HS-5 (cell line): Measurements from ENCODE around the gene VPS8.

Source experiments
- DNase-seq: peaks from one replicate; pipeline ENCODE4 v3.0.0-alpha.2; 2012; ENCODE audit warnings: low read depth

VPS8 gene

DNA sequence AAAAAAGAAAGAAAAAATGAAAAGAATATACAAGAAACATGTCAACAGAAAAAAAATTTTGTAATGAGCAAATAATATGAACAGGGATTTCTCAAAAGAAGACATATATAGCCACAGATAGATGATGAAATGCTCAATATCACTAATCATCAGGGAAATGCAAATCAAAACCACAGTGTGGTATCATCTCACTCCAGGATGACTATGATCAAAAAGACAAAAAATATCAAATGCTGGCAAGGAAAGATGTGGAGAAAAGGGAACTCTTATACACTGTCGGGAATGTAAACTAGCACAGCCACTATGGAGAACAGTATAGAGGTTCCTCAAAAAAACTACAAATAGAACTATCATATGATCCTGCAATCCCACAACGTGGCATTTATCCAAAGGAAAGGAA, 246.8 kb downstream of the VPS8 start:
- no peak for DNase-seq

DNA sequence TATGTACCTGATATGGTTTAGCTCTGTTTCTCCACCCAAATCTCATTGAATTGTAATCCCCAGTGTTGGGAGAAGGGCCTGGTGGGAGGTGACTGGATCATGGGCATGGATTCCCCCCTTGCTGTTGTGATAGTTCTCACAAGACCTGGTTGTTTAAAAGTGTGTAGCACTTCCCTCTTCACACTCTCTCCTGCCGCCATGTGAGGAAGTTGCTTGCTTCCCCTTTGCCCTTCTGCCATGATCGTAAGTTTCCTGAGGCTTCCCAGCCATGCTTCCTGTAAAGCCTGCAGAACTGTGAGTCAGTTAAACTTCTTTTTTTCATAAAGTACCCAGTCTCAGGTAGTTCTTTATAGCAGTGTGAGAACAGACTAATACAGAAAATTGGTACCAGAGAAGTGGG, 247.8 kb downstream of the VPS8 start:
- no peak for DNase-seq

DNA sequence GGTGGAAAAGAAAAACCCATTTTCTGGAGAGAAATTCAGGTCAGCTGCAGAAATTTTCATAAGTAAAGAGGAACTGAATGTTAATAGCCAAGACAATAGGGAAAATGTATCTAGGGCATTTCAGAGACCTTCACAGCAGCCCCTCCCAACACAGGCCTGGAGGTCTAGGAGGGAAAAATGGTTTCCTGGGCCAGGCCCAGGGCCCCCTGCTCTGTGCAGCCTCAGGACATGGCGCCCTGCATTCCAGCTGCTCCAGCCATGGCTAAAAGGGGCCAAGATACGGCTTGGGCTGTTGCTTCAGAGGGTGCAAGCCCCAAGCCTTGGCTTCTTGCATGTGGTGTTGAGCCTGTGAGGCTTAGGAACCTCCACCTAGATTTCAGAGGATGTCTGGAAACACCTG, 248.7 kb downstream of the VPS8 start:
- no peak for DNase-seq

DNA sequence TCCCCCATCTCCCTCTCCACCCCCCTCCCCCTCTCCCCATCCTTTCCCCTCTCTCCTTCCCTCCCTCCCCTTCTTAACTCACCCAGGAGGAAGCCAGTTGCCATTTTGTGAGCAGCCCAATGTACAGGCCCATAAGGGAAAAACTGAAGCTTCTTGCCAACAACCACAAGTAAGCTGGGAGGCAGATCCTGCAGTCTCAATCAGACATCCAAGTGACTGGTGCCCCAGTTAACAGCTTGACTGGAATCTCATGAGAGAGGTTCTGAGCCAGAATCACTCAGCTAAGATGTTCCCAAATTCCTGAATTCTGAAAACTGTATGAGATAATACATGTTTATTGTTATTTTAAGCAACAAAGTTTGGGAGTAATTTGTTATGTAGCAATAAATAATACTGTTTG, 250.2 kb downstream of the VPS8 start:
- no peak for DNase-seq

DNA sequence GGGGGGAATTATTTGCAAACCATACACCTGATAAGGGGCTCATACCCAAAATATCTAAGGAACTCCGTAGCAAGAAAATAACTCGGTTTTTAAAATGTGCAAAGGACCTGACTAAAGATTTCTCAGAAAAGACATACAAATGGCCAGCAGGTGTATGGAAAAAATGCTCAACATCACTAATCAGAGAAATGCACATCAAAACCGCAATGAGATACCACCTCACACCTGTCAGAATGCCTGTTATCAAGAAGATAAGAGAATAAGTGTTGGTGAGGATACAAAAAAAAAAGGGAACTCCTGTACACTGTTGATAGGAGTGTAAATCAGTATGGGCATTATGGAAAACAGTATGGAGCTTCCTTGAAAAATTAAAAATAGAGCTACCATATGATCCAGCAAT, 251.5 kb downstream of the VPS8 start:
- DNase-seq = no peak

DNA sequence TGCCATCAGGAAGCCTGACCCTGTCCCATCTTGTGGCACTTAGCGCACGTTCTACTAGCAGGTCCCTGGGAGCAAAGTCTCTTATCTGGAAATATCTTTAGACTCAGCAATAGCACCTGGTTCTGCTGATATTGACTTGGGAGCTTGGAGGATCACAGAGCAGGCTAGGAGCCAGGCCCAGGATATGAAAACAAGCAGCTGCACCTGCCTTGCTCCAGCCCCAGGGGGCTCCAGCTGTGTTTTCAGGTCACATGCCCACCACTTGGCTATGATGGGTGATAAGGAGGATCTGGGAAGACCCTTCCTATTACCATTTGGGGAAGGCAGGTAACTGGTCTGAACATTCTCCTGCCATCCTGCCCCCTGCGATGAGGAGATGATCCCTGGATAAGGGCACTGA, 253.1 kb downstream of the VPS8 start:
- no peak for DNase-seq

DNA sequence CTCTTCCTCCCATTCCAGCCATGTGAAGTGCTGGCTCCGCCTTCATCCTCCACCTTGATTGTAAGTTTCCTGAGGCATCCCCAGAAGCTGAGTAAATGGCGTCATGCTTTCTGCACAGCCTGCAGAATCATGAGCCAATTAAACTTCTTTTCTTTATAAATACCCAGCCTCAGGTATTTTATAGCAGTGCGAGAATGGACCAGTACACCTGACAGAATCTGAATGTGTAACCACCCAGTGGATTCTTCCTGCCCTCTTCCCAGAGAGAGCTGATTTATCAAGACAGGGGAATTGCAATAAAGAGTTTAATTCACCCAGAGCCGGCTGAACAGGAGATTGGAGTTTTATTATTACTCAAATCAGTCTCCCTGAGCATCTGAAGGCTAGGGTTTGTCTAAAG, 254.3 kb downstream of the VPS8 start:
- DNase-seq = no peak

DNA sequence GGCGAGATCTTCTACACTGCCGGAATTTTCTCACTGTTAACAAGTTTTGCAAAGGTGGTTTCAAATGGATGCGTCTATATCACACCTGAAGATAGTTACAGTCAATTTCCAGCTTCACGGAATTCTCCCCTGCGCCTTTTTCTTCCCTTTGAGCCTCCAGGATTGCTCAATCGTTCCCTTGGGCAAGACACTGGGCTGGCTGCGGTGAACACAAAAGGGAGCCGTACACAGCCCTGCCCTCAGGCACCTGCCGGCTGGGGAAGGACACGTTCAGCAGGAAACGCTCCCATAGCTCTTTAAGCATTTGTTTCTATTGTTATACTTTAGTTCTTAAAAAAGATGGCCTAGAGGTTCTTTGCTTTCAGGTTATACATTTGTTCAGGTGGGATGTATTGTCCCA, 255.2 kb downstream of the VPS8 start:
- no peak for DNase-seq

DNA sequence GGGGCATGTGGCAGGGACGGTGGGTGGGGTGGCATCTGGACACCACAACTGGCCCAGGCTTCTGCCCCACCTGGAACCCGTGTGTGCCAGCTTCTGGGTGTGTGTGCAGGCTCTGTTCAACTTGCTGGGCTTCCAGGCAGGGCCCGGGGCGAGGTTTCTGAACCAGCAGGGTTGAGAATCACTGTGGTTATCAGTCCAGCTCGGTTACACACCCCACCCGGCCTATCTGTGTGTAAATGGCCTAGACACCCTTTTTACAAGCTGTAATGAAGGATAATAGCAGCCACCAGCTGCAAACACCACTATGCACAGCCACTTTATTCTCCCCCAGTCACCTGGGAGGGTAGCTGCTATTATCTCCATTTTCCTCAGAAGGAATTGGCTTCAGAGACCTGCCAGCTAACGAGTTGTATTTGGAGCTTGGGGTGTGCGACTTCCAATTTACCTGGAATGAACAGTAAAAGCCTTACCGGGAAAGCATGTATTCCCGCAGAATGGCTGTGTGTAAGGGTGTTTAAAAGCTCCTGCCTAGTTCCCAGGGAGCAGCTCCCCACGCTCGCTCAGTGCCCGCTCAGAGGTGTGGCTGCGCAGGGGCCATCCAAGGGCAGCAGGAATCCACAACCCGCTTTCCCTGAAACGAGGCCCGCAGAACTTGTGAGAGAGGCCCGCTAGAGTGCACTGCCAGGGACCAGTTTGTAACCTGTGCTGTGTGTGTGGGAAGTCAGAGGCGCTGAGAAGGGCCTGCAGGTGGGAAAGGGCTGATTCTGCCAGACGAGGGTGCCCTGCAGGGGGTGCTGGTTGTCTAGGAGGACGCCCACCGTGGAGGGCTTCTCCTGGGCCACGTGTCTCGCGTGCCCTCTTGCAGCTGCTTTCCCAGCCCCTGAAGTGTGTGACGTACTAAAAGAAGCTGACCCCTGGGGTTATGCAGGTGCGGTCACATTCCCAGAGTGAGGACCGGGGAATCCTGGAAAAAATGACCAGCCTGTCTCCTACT, 257.4 kb downstream of the VPS8 start:
- no peak for DNase-seq

DNA sequence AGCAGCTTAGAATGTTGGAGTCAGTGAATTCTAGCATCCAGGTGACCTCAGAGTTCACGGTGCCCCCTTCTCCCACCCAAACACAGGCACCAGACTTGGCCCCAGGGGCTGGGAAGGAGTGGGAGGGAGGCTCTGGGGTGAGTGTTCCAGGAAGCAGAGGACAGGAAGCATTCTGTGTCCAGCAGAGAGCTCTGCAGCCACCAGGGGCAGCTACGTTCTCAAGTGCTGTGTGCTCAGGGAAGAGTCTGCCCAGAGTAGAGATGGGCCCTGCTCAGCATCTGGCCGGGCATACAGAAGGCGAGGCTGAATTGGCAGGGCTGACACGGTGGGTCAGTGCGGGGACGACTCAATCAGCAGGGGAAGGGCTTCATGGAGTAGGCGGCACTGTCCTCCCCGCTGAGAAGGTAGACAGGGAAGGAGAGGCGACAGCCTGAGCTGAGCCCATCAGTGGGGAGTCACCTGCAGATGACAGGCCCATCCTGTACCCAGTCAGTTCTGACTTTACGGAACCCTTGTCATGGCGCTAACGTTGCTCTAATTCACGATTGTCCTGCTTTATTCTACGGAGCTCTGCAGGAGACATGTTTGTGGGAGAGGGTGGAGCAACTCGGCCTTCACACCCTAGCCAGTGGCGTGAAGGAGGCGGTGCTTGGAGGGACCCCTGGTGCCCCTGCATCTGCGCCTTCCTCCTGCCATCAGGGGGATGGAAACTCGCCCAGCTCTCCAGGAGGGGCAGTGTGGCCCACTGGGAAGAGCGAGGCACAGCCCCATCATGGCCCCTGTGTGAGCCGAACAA, 258.7 kb downstream of the VPS8 start:
- DNase-seq = no peak

DNA sequence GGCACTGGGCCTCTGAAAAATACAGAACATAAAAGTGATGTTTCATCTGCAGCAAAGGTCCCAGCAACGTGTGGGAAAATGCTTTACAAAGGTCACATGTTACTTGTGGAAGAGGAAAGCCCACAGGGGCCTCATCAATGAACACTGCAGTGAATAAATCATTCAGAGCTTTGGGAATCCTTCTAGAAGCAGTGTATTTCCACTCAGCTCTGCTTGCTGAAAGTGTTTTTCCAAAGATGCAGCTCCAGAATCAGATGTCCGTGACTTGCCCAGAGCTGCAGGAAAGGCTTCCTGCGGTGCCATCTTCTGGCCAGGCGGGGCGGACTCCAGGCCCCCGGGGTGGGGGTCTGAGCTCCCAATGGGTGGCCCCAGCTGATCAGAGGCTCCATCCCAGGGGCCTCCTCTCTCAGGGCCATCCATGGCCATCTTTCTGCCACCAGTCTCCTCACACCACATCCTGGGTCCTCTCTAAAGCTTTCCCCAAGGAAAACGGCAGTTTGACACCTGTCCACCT, 259.4 kb downstream of the VPS8 start:
- DNase-seq = no peak

DNA sequence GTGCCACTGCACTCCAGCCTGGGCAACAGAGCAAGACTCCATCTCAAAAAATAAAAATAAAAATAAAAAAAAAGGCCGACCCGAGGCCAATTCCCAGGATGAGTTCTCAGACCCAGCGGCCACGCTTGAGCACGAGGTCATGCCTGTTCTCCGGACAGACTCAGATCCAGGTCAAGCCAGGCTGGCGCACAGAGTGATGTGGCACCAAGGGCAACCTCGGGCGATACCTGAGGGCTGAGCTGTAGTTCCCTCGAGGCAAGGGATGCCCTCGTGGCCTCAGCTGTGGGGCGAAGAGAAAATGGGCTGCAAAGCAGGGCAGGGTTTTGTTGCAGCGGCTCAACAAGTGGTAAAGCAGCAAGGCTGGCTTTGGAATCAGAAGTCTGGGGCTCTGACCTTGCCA, 263.6 kb downstream of the VPS8 start:
- DNase-seq = no peak

DNA sequence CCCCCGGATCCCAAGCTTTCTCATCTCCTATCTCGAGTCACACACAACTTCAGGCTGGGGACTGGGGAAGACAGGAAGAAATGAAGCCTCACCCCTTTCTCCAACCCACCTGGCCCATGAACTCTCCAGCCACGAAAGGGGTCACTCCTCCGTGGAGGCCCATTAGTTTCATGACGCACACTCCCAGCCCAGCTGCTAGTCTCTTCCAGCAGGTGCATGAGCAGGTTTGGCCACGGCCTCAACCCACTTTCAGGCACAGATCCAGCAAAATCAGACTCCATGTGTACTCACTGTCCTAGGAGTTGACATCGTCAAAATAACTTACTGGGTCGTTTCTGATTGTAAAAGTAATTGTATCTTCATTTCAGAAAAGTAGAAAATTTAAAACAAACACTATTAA, 264.3 kb downstream of the VPS8 start:
- no peak for DNase-seq

DNA sequence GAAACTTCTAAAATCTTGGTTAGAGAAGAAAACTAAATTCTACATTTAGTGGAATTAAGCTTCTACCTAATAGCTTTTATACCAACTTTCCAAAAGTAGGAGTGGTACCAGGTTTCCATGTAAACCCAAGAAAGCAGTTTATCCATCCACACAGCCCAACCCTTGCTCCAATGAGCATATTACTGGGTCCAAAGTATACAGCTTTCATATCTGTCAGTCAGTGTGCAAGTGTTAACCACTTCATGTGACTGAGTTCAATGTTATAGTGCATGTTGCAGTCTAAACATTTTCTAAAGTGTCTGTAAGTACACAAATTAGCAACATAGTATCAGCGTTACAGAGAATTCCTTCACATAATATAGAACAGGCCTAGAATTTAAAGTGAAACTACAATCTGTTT, 267.7 kb downstream of the VPS8 start:
- DNase-seq = no peak

DNA sequence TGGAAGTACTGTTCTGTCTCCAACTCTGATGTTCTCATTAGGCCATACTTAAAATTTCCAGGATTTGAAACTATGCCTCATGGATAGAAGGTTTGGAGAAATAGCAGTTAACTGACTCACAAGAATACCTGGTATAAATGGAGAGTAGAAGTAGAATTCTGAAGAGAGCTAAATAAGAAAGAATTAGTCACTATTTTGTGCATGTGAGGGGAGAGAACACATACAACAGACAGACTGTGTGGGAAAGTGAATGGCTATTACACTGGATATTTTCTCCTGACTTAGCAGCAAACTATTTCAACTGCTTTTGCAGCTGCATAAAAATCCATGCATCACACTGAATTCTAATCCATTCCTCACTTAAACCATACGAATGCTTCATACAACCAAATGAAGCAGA, 269.6 kb downstream of the VPS8 start:
- no peak for DNase-seq

DNA sequence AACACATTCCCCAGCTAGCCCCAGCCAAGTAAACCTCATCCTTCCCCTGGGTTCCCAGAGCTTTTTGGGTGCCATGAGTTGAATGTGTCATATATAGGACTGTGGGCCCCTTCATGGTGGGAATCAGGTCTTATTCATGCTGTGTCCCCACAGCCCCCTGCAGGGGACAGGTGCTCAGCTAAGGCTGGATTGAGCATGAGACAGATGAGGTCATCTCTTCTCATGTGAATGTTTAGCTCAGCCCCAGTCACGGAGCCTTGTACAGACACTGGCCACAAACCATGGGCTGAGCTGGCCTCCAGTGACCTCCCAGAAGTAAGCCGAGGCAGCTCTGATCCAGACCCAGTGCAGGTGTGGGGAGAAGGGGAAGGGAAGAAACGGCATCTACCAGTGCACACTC, 270.2 kb downstream of the VPS8 start:
- DNase-seq = no peak

DNA sequence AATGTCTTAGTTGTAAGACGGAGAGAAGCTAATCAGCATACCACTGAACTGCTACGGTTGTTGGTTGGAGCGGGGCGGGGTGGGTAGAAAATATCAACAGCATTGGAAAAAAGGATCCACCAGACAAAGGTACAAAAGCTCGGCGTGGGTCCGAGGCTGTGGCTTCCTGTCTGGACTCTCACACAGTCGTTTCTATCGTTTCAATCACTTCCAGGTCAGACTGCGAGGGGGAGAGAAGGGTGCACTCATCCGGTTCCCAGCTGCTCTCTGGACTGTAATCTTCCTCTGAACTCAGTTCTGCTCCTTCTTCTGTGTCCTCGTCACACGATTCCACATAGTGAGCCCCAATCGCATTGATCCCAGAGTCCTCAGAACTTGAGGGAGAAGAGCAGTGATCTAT, 270.9 kb downstream of the VPS8 start:
- no peak for DNase-seq

DNA sequence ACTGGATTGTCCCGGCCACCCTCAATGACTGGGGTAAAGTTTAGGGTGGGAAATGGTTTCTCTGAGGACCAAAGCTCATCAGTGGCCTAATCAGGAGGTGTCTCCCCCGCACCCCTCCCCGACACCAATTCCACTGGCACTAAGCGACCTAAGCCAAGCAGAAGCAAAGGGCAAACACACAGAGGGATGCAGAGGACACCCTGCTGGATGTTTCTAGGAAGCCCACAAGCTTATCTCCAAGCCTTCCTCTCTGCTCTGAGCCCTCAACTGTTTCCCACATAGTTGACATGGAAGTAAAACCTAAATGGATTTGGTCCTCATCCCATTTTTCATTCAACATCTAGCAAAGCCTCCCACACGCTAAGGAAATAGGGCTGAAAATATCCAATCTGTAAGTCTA, 272.4 kb downstream of the VPS8 start:
- DNase-seq = no peak

DNA sequence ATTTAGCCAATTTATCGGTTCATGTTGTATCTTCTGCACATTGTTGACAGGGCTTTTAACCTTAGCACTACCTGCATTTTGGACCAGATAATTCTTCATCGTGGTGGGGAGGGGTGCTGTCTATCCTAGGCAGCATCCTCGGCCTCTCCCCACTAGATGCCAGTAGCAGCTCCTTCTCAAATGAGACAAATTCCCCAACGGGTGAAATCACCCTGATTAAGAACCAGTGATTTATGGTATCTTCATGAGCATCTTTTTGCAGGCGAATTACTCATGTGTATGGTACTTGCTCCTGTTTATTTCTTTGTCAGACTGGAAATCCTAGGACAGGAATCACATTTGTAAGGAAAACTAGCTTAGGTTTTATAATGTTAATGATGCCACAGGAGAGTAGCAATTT, 272.9 kb downstream of the VPS8 start:
- peak; percentile 30 for DNase-seq

DNA sequence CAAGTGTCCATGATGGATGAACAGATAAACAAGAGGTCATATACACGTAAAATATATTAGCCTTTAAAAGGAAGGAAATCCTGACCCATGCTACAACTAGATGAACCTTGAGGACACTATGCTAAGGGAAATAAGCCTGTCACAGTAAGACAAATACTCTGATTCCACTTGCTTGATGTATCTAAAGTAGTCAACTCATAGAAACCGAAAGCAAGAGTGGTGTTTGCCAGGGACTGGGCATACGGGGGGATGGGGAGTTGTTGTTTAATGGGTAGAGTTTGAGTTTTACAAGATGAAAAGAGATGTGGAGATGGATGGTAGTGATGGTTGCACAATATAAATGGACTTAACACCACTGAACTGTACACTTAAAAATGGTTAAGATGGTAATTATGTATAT, 275.5 kb downstream of the VPS8 start:
- DNase-seq = no peak

DNA sequence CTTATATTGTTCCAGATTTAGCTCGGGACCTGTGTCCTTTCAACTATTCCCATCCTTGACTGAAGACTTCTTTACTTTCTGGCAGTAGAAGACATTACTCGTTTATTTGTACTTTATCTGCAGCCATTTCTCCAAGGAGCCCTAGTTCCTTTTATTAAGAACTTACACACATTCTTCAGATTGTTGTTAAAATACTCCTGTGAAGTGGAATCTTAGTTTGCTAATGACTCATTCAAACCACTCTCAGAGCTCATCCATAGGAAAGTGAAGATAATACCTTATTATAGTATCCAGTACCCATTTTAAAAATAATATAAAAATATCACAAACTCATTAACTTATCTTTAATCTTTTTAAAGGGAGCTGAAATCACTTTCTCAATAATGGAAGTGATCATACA, 277.4 kb downstream of the VPS8 start:
- DNase-seq = peak; percentile 22

DNA sequence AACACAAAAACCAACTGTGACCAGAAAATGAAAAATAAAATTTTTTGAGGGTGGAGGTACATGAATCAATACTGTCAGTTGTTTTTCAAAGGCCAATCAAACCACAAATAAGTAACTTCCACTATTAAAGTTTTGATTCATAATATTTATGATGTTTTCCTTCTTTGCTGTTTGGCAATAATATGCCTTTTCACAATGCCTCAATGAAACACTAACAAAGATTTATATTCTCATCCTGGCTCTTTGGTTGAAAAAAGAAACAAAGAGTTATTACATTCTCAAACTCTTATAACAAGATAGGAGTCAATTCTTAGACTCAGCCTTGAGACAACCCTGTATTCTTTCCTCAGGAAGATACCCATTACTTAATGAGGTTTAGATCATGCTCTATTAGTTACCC, 277.8 kb downstream of the VPS8 start:
- no peak for DNase-seq

DNA sequence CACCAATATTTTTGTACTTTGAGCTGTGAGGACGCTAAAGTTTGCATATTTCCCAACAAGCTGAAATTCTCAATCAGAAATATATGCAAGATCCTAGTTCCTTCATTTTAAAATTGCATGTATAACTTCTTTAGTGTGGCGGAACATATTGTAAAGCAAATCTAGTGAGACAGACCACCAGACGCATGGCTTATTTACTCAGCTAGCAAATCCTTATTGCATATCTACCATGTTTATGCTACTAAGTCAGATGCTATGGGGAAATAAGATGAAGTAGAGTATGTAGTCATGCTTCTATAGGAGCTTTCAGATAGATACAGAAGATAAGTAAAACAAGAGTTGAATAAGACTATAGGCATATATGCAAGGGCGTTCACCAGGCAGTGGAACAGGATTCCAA, 278.8 kb downstream of the VPS8 start:
- DNase-seq = no peak
